Measurements from ENCODE around the gene ADAMTSL2.

Gene ADAMTSL2

GRCh38 chr9:133609311-133610098 is 75.0 kb downstream of the ADAMTSL2 start, which contains the start of gene FAM163B:
FAM163B (minus strand) TSS chr9:133609389; CDS start chr9:133580223, 29,166 bp downstream.
- DNase-seq: peak; percentile 42 to 59

DNA sequence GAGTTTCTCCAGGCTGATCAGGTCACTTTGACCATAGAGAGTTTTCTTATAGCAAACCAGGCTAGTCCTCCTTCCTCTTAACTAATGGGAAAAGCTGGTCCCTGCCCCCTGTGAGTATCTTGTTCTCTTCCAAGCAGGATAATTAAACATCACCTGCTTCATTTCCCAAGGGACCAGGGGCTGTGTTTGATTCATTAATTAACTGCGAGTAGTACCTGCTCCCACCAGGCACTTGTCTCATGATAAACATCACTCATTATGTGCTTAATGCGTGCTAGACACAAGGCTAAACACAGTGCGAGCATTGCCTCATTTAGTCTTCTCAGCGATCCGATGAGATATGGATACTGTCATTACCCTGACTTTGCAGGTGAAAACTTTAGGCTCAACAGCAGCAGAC is 76.3 kb downstream of the ADAMTSL2 start:
- no peak for DNase-seq

DNA sequence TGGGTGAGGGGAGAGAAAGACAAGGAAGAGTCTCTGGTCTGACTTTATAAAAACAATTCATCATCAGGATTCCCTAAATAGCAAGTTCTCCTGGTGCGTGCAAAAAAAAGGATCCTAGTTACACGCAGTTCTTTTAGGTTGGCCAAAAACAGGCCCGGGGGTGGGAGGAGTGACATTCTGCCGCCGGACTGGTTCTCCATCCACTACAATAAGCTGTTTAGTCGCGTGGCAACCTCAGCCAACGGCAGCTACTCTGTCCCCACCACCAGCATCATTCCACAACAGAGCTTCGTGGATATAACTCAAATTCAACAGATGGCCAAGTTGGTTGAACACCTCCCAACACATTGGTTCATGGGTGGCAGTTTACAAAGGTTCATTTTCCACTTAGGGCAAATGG is 77.5 kb downstream of the ADAMTSL2 start:
- DNase-seq: no peak

DNA sequence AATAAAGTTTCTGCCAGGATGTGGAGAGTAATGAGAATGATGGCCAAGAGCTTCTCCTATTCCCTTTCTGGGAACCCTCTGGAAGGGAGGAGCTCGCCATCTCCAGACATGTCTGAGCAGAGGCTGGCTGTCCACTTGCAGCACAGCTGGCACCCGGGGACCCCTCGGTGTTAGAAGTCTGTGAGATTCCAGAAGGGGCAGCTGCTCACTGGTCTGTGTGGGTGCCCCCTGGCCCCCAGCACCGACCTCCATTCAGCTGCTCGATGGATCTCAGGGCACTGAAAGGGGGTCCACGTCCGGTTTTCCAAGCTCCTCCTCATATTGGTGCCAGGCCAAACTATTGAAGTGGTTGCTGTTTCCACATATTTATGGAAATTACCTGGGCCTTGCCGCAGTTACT is 78.3 kb downstream of the ADAMTSL2 start:
- no peak for DNase-seq

DNA sequence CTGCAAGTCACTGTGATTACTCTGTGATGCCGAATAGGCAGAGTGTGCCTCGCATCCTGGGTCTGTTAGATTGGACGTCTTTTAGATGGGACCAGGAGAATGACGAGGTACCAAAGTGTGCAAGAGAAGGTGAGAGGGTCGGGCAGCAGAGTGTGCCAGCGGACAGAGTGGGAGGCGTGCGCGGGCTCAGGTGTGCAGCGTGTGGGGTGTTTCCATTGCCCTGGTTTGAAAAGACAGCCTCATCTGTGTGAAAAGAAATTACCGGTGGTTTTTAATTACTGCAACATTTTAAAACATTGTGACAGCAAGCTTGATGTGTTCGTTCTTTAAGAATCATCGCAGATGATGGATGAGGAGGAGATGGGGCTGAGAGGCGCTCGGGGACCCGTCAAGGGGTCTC is 78.9 kb downstream of the ADAMTSL2 start:
- no peak for DNase-seq

- no peak for DNase-seq
Measured at GRCh38 chr9:133614056-133614455, 79.6 kb downstream of the ADAMTSL2 start.

DNA sequence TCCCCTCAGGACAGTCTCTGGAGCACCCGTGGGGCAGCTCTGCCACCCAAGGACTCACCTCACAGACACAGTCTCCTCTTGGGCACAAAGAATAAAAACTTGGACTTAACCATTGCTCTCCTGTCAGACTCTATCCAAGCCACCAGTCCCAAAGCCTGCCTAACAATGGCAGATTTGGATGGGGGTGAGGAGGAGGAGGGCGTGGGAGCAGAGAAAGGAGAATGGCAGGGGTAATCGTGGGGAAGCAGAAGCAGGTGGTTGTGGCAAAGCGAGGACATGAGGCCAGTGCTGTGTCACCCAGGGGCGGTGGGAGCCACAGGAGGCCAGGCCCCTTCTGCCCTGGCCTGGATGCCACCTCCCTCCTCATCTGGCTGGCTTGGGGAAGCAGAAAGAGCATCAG is 80.2 kb downstream of the ADAMTSL2 start:
- no peak for DNase-seq

GRCh38 chr9:133615186-133615585 is 80.7 kb downstream of the ADAMTSL2 start:
- no peak for DNase-seq

- DNase-seq: no peak
Measured at GRCh38 chr9:133615606-133616188, 81.2 kb downstream of the ADAMTSL2 start.

- DNase-seq: no peak
Measured at GRCh38 chr9:133616643-133617405, 82.3 kb downstream of the ADAMTSL2 start.

- DNase-seq: no peak
Measured at GRCh38 chr9:133618726-133619125, 84.2 kb downstream of the ADAMTSL2 start.

- peak; percentile 53 to 65 for DNase-seq
Measured at GRCh38 chr9:133619791-133620190, 85.3 kb downstream of the ADAMTSL2 start.

DNA sequence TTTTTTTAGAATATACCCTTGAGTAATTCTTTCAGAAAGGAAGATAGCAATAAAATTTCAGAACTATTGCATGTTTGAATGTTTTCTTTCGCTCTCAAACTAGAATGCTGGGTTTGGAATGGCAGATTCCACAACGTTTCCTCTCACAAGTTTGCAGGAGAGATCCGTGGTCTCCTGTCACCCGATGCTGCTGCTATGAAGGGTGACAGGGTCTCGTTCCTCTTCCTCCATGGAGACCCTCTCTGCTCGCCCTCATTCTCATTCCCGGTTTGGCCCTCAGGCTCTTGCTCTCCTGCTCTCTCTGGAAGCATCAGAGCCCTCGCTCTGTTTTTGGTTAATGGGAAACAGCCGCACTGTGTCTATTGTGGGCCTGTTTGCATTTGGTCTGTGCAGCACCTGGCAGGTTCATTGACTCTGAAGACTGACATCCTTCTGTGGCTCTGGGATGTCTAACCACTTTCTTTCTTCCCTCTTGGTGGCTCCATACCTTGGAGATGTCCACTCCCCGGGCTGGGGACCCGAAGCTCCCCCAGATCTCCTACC is 87.3 kb downstream of the ADAMTSL2 start:
- DNase-seq: no peak

DNA sequence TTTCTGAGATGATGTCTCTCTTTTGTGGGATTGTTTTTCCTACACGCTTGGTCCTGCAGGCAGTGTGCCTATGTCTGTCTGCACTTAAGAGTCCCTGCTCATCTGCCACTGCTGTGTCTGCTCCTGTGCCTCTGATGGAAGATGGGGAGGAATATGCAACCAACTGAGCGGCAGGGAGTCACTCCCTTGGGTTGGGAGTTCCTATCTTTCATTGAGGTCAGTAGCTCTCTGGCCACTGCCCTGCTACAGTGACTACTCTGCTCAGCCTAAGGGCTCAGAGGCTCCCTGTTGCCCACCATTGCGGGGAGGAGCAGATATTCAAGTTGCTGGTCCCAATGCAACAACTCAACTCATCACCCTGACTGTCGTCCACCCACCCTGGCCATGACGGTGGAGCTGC is 88.1 kb downstream of the ADAMTSL2 start:
- no peak for DNase-seq
